GM12878 (cell line): ENCODE data around the gene CLPTM1L. TPM values are rescaled to one million over a fixed set of nuclear protein-coding genes. Genes with fewer than 3 reads are reported as not detected.

Experiments
- ATAC-seq: fragments of 200-7000 bp; cut with Tn5 transposase; 3 replicates; pipeline ENCODE4 v1.9.1; 2020; ENCODE audit warnings: mild to moderate bottlenecking, moderate library complexity
- BruUV-seq: library from RNA; stranded (reverse); fragments of 400-500 nt; replicated peaks from 2 replicates; lab custom pipeline; 2021; lab: Mats Ljungman, UMichigan
- CTCF ChIA-PET: fragments of 300-600 bp; sonication (Branson Sonifier 250); formaldehyde crosslinking; extraction: SDS; loops from one replicate; lab custom pipeline; 2021; ENCODE audit warnings: inconsistent platforms; lab: Yijun Ruan, JAX
- POLR2A ChIA-PET: fragments of 350-600 bp; formaldehyde crosslinking; extraction: SDS; loops from one replicate; lab custom pipeline; 2021; ENCODE audit warnings: inconsistent platforms; lab: Charles Lee
- RAD21 ChIA-PET: fragments of 300-600 bp; sonication (Branson Sonifier 250); formaldehyde crosslinking; loops from one replicate; lab custom pipeline; 2023; ENCODE audit warnings: antibody characterized with exemption; ENCODE audit not compliant: unreplicated experiment; lab: Charles Lee
- SMC1A ChIA-PET: fragments of 300-600 bp; sonication (Branson Sonifier 250); formaldehyde crosslinking; loops from one replicate; lab custom pipeline; 2023; ENCODE audit not compliant: unreplicated experiment, uncharacterized antibody; lab: Charles Lee
- DNase-seq: peaks from one replicate; pipeline ENCODE4 v3.0.0-alpha.2; 2011; ENCODE audit warnings: low read depth, low spot score
- FAIRE-seq: peaks from 3 replicates; lab custom pipeline; 2011; peaks lifted over from hg19 to GRCh38; lab: Jason Lieb, UNC
- H2AFZ ChIP-seq: 2 replicates; pipeline ENCODE4 v1.6.0; 2011; ENCODE audit warnings: low read depth, low read length, control low read depth; ENCODE audit not compliant: control insufficient read depth
- H3K27ac ChIP-seq: 2 replicates; pipeline ENCODE4 v1.5.1; 2011; ENCODE audit warnings: control low read depth; ENCODE audit not compliant: control insufficient read depth, insufficient read depth
- H3K27me3 ChIP-seq, 2 experiments: replicated peaks in 1 of 2; 2 replicates each; pipeline versions ENCODE4 v1.6.0 to v1.6.1; 2011; ENCODE audit warnings: low read length in 1 of 2; ENCODE audit not compliant: control insufficient read depth in 2 of 2, insufficient read depth in 2 of 2
- H3K36me3 ChIP-seq, 2 experiments: 2 replicates each; pipeline ENCODE4 v1.5.1; 2011; ENCODE audit warnings: low read length in 1 of 2; ENCODE audit not compliant: control insufficient read depth in 2 of 2, insufficient read depth in 2 of 2
- H3K4me1 ChIP-seq: 2 replicates; pipeline ENCODE4 v1.6.1; 2011; ENCODE audit warnings: mild to moderate bottlenecking, low read length, moderate library complexity, mixed read lengths; ENCODE audit not compliant: control insufficient read depth, insufficient read depth
- H3K4me2 ChIP-seq: 2 replicates; pipeline ENCODE4 v1.6.0; 2011; ENCODE audit warnings: control low read depth; ENCODE audit not compliant: control insufficient read depth, insufficient read depth
- H3K4me3 ChIP-seq: fragments of 200-600 bp; sonication (generic); 2 replicates; pipeline ENCODE4 v1.5.1; 2016
- H3K79me2 ChIP-seq: 2 replicates; pipeline ENCODE4 v1.6.0; 2011; ENCODE audit warnings: low read length; ENCODE audit not compliant: control insufficient read depth, insufficient read depth
- H3K9ac ChIP-seq: 2 replicates; pipeline ENCODE4 v1.8.0; 2011; ENCODE audit warnings: low read length, control low read depth, mixed read lengths; ENCODE audit not compliant: control insufficient read depth, insufficient read depth
- H3K9me3 ChIP-seq: replicated peaks from 3 replicates; pipeline ENCODE4 v1.5.1; 2011; ENCODE audit warnings: mild to moderate bottlenecking, low read length; ENCODE audit not compliant: control insufficient read depth, insufficient read depth
- H4K20me1 ChIP-seq: 2 replicates; pipeline ENCODE4 v1.6.0; 2011; ENCODE audit not compliant: control insufficient read depth, insufficient read depth
- ATF7 ChIP-seq: fragments of 450-650 bp; IDR thresholded peaks from 2 replicates; pipeline ENCODE4 v1.6.1; 2016; ENCODE audit warnings: low read depth, mild to moderate bottlenecking
- EZH2 ChIP-seq: IDR thresholded peaks from 2 replicates; pipeline ENCODE4 v1.6.1; 2012; ENCODE audit warnings: low read depth, mild to moderate bottlenecking, control low read depth, inconsistent platforms, low read length, borderline replicate concordance; ENCODE audit not compliant: control insufficient read depth
- GABPA ChIP-seq: IDR thresholded peaks from 2 replicates; pipeline ENCODE4 v1.6.1; 2014; ENCODE audit warnings: antibody characterized with exemption, low read depth, mild to moderate bottlenecking, inconsistent platforms
- HDAC6 ChIP-seq: fragments of 200-600 bp; sonication (generic); IDR thresholded peaks from one replicate; pipeline ENCODE4 v1.8.0; 2017; ENCODE audit warnings: antibody characterized with exemption; ENCODE audit not compliant: unreplicated experiment
- HDGF ChIP-seq: fragments of 450-650 bp; IDR thresholded peaks from 2 replicates; pipeline ENCODE4 v1.6.1; 2016; ENCODE audit warnings: antibody characterized with exemption
- KAT2A ChIP-seq: conservative IDR thresholded peaks from 2 replicates; pipeline ENCODE4 v1.6.1; 2011; ENCODE audit warnings: low read depth, low read length; ENCODE audit not compliant: control insufficient read depth
- KDM1A ChIP-seq: fragments of 200-600 bp; sonication (generic); IDR thresholded peaks from 2 replicates; pipeline ENCODE4 v1.6.1; 2016; ENCODE audit warnings: borderline replicate concordance
- NKRF ChIP-seq: fragments of 450-650 bp; conservative IDR thresholded peaks from 2 replicates; pipeline ENCODE4 v1.6.1; 2017; ENCODE audit warnings: mild to moderate bottlenecking, moderate library complexity
- POLR2A ChIP-seq: IDR thresholded peaks from 2 replicates; pipeline ENCODE4 v1.6.1; 2011; ENCODE audit warnings: low read depth, mild to moderate bottlenecking, low read length
- RCOR1 ChIP-seq: conservative IDR thresholded peaks from 2 replicates; pipeline ENCODE4 v1.6.1; 2012; ENCODE audit warnings: low read depth, low read length, improper control_type of control experiment
- RELA ChIP-seq: fragments of 450-650 bp; IDR thresholded peaks from 2 replicates; pipeline ENCODE4 v1.8.0; 2014; ENCODE audit warnings: borderline replicate concordance; ENCODE audit not compliant: partially characterized antibody
- REST ChIP-seq: IDR thresholded peaks from 2 replicates; pipeline ENCODE4 v1.6.1; 2012; ENCODE audit warnings: mild to moderate bottlenecking, low read depth, low read length
- SIN3A ChIP-seq: IDR thresholded peaks from 2 replicates; pipeline ENCODE4 v1.6.1; 2012; ENCODE audit warnings: low read depth, low read length, improper control_type of control experiment
- SMAD1 ChIP-seq: fragments of 450-650 bp; IDR thresholded peaks from 2 replicates; pipeline ENCODE4 v1.6.1; 2018; ENCODE audit warnings: mild to moderate bottlenecking, low read depth; ENCODE audit not compliant: partially characterized antibody
- SUPT20H ChIP-seq: IDR thresholded peaks from 2 replicates; pipeline ENCODE4 v1.6.1; 2011; ENCODE audit warnings: low read depth, mild to moderate bottlenecking, low read length, moderate library complexity, borderline replicate concordance; ENCODE audit not compliant: control insufficient read depth
- SUZ12 ChIP-seq: fragments of 200-600 bp; sonication (generic); IDR thresholded peaks from one replicate; pipeline ENCODE4 v1.6.1; 2018; ENCODE audit warnings: antibody characterized with exemption, mild to moderate bottlenecking; ENCODE audit not compliant: unreplicated experiment
- TBL1XR1 ChIP-seq: IDR thresholded peaks from 2 replicates; pipeline ENCODE4 v1.6.1; 2012; ENCODE audit warnings: low read depth, low read length, improper control_type of control experiment
- USF2 ChIP-seq: IDR thresholded peaks from 2 replicates; pipeline ENCODE4 v1.6.1; 2011; ENCODE audit warnings: low read depth, low read length, improper control_type of control experiment, borderline replicate concordance
- WGBS: methylation state at CpG from one replicate; pipeline ENCODE4 v1.1.6; 2016; ENCODE audit warnings: low lambda C conversion rate; ENCODE audit not compliant: insufficient replicate concordance, insufficient coverage; ENCODE audit errors: missing lambda C conversion rate; 5-methylcytosine and 5-hydroxymethylcytosine counted together
- in situ Hi-C: fragments of 300-500 bp; cut with MboI; formaldehyde crosslinking; loops from 9 replicates; pipeline ENCODE4 v1.14.3; 2018; ENCODE audit warnings: mixed read lengths
- intact Hi-C: fragments of 100-400 bp; cut with micrococcal nuclease; formaldehyde crosslinking; loops from one replicate; pipeline ENCODE4 v1.14.2; 2022; ENCODE audit not compliant: unreplicated experiment
- polyA plus RNA-seq, 11 experiments: library from polyadenylated mRNA; depleted of rRNA in 4 of 11; unstranded in 6 of 11; stranded (reverse) in 5 of 11; fragments of >200 nt; fragmentation: Nextera tagmentation in 4 of 11; fragmentation: Illumina TruSeq in 1 of 11; extraction: Ambion mirVana in 4 of 11; extraction: Trizol in 1 of 11; gene quantifications; 1 replicate in 1 of 11; 2 replicates in 10 of 11; pipeline versions ENCODE4 v1.2.1 to v1.2.3, GENCODE V29; 2011 to 2016; ENCODE audit warnings: inconsistent platforms in 2 of 11, missing spikeins in 2 of 11, low read depth in 1 of 11
- total RNA-seq, 4 experiments: library from RNA; depleted of rRNA in 3 of 4; stranded (reverse); fragments of >200 nt in 3 of 4; fragmentation: Illumina TruSeq in 1 of 4; extraction: Trizol in 1 of 4; gene quantifications; 2 replicates each; pipeline versions ENCODE4 v1.2.1 to v1.2.3, GENCODE V29; 2013 to 2021

CLPTM1L gene
- total and polyA plus RNA-seq, 10 of the 15 experiments (the other 5 are each of a cell fraction or from before 2014, with no cell fraction given): 2.9 to 278 (median 135) TPM

GRCh38 chr5:1330847-1331831, 13.8 kb downstream of the CLPTM1L start:
- CTCF ChIA-PET: interaction anchor here (0.8 kb wide), 1 partner anchor 12 kb away, joined by 3 read pairs; no protein-coding TSS in a partner anchor
- FAIRE-seq (no peak), DNase-seq (no peak), ATAC-seq (peak; percentile 47)
- H3K4me1 ChIP-seq: no peaks in the 10 kb centered on the region
- BruUV-seq: no TSS peak
- WGBS: 97% methylated on average over 33 of the region's 35 CpGs
- H3K27me3 ChIP-seq: no peaks in the 10 kb centered on the region
- H3K79me2 ChIP-seq: no peaks in the 10 kb centered on the region
- RAD21 ChIA-PET: no interaction called here
- H3K9ac ChIP-seq: no peak overlapping the region
- POLR2A ChIA-PET: no interaction called here
- SMC1A ChIA-PET: no interaction called here
- H3K4me2 ChIP-seq: no peak overlapping the region
- no peaks in the 10 kb centered on the region for H3K9me3 ChIP-seq
- intact Hi-C loops (no loop called here), in situ Hi-C loops (no loop called here)
- H3K27ac ChIP-seq: no peak overlapping the region
- no peaks in the 10 kb centered on the region for H4K20me1 ChIP-seq
- H2AFZ ChIP-seq: no peak overlapping the region
- H3K36me3 ChIP-seq: peaks cover 15 to 41% of the 10 kb centered on the region in 2 experiments
- H3K4me3 ChIP-seq: no peak overlapping the region
- TF ChIP-seq NKRF (no peak), RELA (no peak), HDGF (no peak), ATF7 (no peak), KDM1A (no peak), SMAD1 (no peak), REST (no peak), HDAC6 (no peak), SUZ12 (no peak), KAT2A (no peak), USF2 (no peak), SUPT20H (no peak), SIN3A (no peak), POLR2A (no peak; the same call in 1 of the 2 replicates), GABPA (no peak), TBL1XR1 (no peak), EZH2 (no peak), RCOR1 (no peak)
